ENCODE data around the gene PCGF1.

The PCGF1 gene

DNA sequence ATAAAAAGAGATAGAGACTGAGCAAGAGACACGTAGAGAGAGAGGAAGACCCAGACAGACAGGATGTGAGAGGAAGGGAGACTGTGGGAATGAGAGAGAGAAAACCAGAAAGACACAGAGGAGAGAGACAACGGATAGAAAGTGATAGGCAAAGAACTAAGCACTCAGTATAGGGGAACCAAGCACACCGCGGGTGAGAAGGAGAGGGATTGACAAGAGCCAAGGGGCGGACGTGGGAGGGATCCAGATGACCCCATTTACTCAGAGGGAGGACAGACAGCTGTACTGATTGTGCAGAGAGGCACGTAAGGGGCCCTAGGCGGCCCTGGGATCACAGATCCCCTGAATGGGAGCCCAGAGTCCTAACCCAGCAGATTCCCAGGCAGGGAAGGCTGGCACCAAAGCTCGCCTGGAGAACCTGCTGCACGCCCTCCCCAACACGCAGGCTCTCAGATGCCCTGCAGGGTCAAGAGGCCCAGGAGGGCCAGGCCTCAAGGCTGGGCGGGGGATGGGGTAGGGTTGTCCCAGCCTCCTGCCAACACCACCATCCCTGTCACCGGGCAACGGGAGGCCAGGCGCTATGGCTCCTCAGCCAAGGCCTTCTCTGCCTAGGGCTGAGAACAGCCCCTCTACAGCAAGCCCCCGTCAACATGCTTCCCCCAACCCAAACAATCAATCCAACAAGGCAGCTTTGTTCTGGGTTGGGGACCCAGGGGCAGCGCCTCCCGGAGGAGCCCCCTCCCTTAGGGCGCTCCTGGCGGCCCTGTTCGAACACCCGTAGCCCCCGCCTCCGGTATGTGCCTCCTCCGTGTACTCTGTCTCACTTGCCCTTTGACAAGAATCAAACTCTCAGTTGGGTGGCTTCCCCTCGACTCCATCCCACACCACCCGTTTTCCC is 45.7 kb upstream of the PCGF1 start:
- Histone ChIP-seq H3K9me3 (ENCODE audit: insufficient read depth, low read length, severe bottlenecking) (no peaks in the 10 kb centered on the region), H3K27me3 (ENCODE audit: insufficient read depth, low read length, poor library complexity) (no peaks in the 10 kb centered on the region), H4K20me1 (ENCODE audit: insufficient read depth, low read length) (peaks cover 14% of the 10 kb centered on the region; the same call in 1 of the 2 replicates), H3K27ac (ENCODE audit: low read length) (no peak overlapping the region), H3K79me2 (ENCODE audit: insufficient read depth, low read length) (peaks cover 13% of the 10 kb centered on the region), H3K4me2 (ENCODE audit: insufficient read depth, low read length) (peak overlapping the region; percentile 98), H3K9ac (ENCODE audit: low read depth, low read length) (peak overlapping the region; percentile 77; the same call in 1 of the 2 replicates), H3K4me3 (ENCODE audit: low read depth in 1 of 2, low read length in 2 of 2) (peak overlapping the region in 1 of 2 experiments; percentile 83; a peak in 2 of 4 replicates), H2AFZ (ENCODE audit: low read depth, low read length) (peak overlapping the region; percentile 87), H3K36me3 (ENCODE audit: insufficient read depth, low read length) (peaks cover 11% of the 10 kb centered on the region), H3K4me1 (ENCODE audit: insufficient read depth, low read length) (peaks cover 22% of the 10 kb centered on the region)
- ATAC-seq (ENCODE audit: insufficient read depth, low read depth) (no peak), DNase-seq (no peak)
- no peak for TF ChIP-seq EZH2 (IDR thresholded peaks at IDR 0.05; ENCODE audit: borderline replicate concordance, low read depth, low read length, severe bottlenecking)
- TF ChIP-seq, protein P1, sequence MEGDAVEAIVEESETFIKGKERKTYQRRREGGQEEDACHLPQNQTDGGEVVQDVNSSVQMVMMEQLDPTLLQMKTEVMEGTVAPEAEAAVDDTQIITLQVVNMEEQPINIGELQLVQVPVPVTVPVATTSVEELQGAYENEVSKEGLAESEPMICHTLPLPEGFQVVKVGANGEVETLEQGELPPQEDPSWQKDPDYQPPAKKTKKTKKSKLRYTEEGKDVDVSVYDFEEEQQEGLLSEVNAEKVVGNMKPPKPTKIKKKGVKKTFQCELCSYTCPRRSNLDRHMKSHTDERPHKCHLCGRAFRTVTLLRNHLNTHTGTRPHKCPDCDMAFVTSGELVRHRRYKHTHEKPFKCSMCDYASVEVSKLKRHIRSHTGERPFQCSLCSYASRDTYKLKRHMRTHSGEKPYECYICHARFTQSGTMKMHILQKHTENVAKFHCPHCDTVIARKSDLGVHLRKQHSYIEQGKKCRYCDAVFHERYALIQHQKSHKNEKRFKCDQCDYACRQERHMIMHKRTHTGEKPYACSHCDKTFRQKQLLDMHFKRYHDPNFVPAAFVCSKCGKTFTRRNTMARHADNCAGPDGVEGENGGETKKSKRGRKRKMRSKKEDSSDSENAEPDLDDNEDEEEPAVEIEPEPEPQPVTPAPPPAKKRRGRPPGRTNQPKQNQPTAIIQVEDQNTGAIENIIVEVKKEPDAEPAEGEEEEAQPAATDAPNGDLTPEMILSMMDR (IDR thresholded peaks at IDR 0.05; ENCODE audit: borderline replicate concordance, extremely low read depth, low read length, poor library complexity, severe bottlenecking), result no peak

GRCh38 chr2:74551942-74552913 is 44.7 kb upstream of the PCGF1 start:
- no peak for DNase-seq
- no peak for TF ChIP-seq EZH2 (IDR thresholded peaks at IDR 0.05; ENCODE audit: borderline replicate concordance, low read depth, low read length, severe bottlenecking)
- TF ChIP-seq, protein P1 (IDR thresholded peaks at IDR 0.05; ENCODE audit: borderline replicate concordance, extremely low read depth, low read length, poor library complexity, severe bottlenecking), result no peak
- Histone ChIP-seq H3K9ac (ENCODE audit: low read depth, low read length) (no peak overlapping the region), H4K20me1 (ENCODE audit: insufficient read depth, low read length) (peaks cover 14% of the 10 kb centered on the region; the same call in 1 of the 2 replicates), H3K4me3 (ENCODE audit: low read depth in 1 of 2, low read length in 2 of 2) (no peak overlapping the region), H3K36me3 (ENCODE audit: insufficient read depth, low read length) (peaks cover 11% of the 10 kb centered on the region), H3K27ac (ENCODE audit: low read length) (no peak overlapping the region), H2AFZ (ENCODE audit: low read depth, low read length) (no peak overlapping the region), H3K79me2 (ENCODE audit: insufficient read depth, low read length) (peaks cover 13% of the 10 kb centered on the region), H3K27me3 (ENCODE audit: insufficient read depth, low read length, poor library complexity) (no peaks in the 10 kb centered on the region), H3K4me2 (ENCODE audit: insufficient read depth, low read length) (no peak overlapping the region), H3K4me1 (ENCODE audit: insufficient read depth, low read length) (peaks cover 22% of the 10 kb centered on the region), H3K9me3 (ENCODE audit: insufficient read depth, low read length, severe bottlenecking) (no peaks in the 10 kb centered on the region)
- ATAC-seq (ENCODE audit: insufficient read depth, low read depth), result no peak

- Histone ChIP-seq H3K9me3 (ENCODE audit: insufficient read depth, low read length, severe bottlenecking) (no peaks in the 10 kb centered on the region), H3K27me3 (ENCODE audit: insufficient read depth, low read length, poor library complexity) (no peaks in the 10 kb centered on the region), H4K20me1 (ENCODE audit: insufficient read depth, low read length) (peaks cover 14% of the 10 kb centered on the region; the same call in 1 of the 2 replicates), H3K36me3 (ENCODE audit: insufficient read depth, low read length) (peaks cover 6% of the 10 kb centered on the region), H3K79me2 (ENCODE audit: insufficient read depth, low read length) (peaks cover 13% of the 10 kb centered on the region), H3K9ac (ENCODE audit: low read depth, low read length) (no peak overlapping the region), H3K4me1 (ENCODE audit: insufficient read depth, low read length) (peaks cover 22% of the 10 kb centered on the region), H3K4me3 (ENCODE audit: low read depth in 1 of 2, low read length in 2 of 2) (no peak overlapping the region), H3K4me2 (ENCODE audit: insufficient read depth, low read length) (no peak overlapping the region), H2AFZ (ENCODE audit: low read depth, low read length) (no peak overlapping the region), H3K27ac (ENCODE audit: low read length) (no peak overlapping the region)
- ATAC-seq (ENCODE audit: insufficient read depth, low read depth) (no peak), DNase-seq (no peak)
- TF ChIP-seq EZH2 (IDR thresholded peaks at IDR 0.05; ENCODE audit: borderline replicate concordance, low read depth, low read length, severe bottlenecking), result no peak
- TF ChIP-seq, protein P1 (IDR thresholded peaks at IDR 0.05; ENCODE audit: borderline replicate concordance, extremely low read depth, low read length, poor library complexity, severe bottlenecking), result no peak
Observed at GRCh38 chr2:74551530-74551929, 44.0 kb upstream of the PCGF1 start.

All from DND-41 (cell line).